Endodermal cell (in vitro differentiated cells): ENCODE results near the gene PSMG1. TPM values are rescaled to one million over a fixed set of nuclear protein-coding genes. Genes with fewer than 3 reads are reported as not detected.
A peak's percentile ranks its signal among the peaks of the same experiment; 100 is the strongest.

Experiments used
- DNase-seq: peaks from one replicate; pipeline ENCODE4 v3.0.0-alpha.2; 2017
- H3K27ac ChIP-seq: 2 replicates; pipeline ENCODE4 v1.5.1; 2013; ENCODE audit warnings: mild to moderate bottlenecking, low read depth, low read length, moderate library complexity
- H3K27me3 ChIP-seq: 2 replicates; pipeline ENCODE4 v1.6.1; 2013; ENCODE audit warnings: mild to moderate bottlenecking, low read length, moderate library complexity; ENCODE audit not compliant: insufficient read depth, control insufficient read depth, poor library complexity, severe bottlenecking
- H3K36me3 ChIP-seq: 2 replicates; pipeline ENCODE4 v1.7.0; 2013; ENCODE audit warnings: mild to moderate bottlenecking, low read length, moderate library complexity; ENCODE audit not compliant: control insufficient read depth, insufficient read depth
- H3K4me1 ChIP-seq: one replicate; pipeline ENCODE4 v1.7.0; 2013; ENCODE audit warnings: low read length; ENCODE audit not compliant: control insufficient read depth, insufficient read depth
- H3K4me3 ChIP-seq: 2 replicates; pipeline ENCODE4 v1.5.1; 2013; ENCODE audit warnings: mild to moderate bottlenecking, low read length, moderate library complexity
- H3K9ac ChIP-seq: 2 replicates; pipeline ENCODE4 v1.6.1; 2013; ENCODE audit warnings: mild to moderate bottlenecking, low read length, moderate library complexity; ENCODE audit not compliant: poor library complexity, severe bottlenecking; ENCODE audit errors: extremely low read depth
- H3K9me3 ChIP-seq: 2 replicates; pipeline ENCODE4 v1.6.1; 2013; ENCODE audit warnings: mild to moderate bottlenecking, low read length, moderate library complexity; ENCODE audit not compliant: control insufficient read depth
- H3K27ac Mint-ChIP-seq: 2 replicates; pipeline ENCODE4 v1.8.0; 2020; ENCODE audit warnings: mixed read lengths
- H3K27me3 Mint-ChIP-seq: 2 replicates; pipeline ENCODE4 v1.8.0; 2021; ENCODE audit warnings: mild to moderate bottlenecking, mixed read lengths; ENCODE audit not compliant: insufficient read depth
- H3K36me3 Mint-ChIP-seq: 2 replicates; pipeline ENCODE4 v1.8.0; 2020; ENCODE audit warnings: low read depth, mixed read lengths
- H3K4me1 Mint-ChIP-seq: 2 replicates; pipeline ENCODE4 v1.8.0; 2020; ENCODE audit warnings: mixed read lengths
- H3K4me3 Mint-ChIP-seq: 2 replicates; pipeline ENCODE4 v1.8.0; 2020; ENCODE audit warnings: mild to moderate bottlenecking, moderate library complexity, mixed read lengths
- H3K9me3 Mint-ChIP-seq: 2 replicates; pipeline ENCODE4 v1.8.0; 2020; ENCODE audit warnings: mild to moderate bottlenecking, mixed read lengths
- CTCF ChIP-seq: fragments of 200-600 bp; sonication (generic); conservative IDR thresholded peaks from 2 replicates; pipeline ENCODE4 v1.5.0; 2021; ENCODE audit warnings: antibody characterized with exemption, mild to moderate bottlenecking
- WGBS, 2 experiments: methylation state at CpG; one replicate each; pipeline versions ENCODE4 v1.1.5 to v1.1.7; 2013; ENCODE audit warnings: missing lambda C conversion rate in 2 of 2, mixed read lengths in 1 of 2; ENCODE audit not compliant: insufficient coverage in 1 of 2, insufficient read length in 1 of 2; 5-methylcytosine and 5-hydroxymethylcytosine counted together
- total RNA-seq, 2 donors: library from RNA; stranded (reverse); fragmentation: NEBNext Ultra II Directional in 1 of 2; extraction: Animal tissue kit (Norgen Biotek cat#: 25700) in 1 of 2; gene quantifications; 2 replicates in 1 of 2; 3 replicates in 1 of 2; pipeline ENCODE4 v1.2.1, GENCODE V29; 2021

The PSMG1 gene
- total RNA-seq, 2 donors from 2014 or later: 47.3 to 52.6 TPM

- WGBS, 2 experiments: 83 to 87% methylated on average over 2 of the region's 2 CpGs
- no peak for DNase-seq
- H3K4me3 Mint-ChIP-seq: no peak overlapping the region
These were observed 33.0 kb upstream of the PSMG1 start for GRCh38 chr21:39216290-39216689.

GRCh38 chr21:39215078-39215477 lies 31.8 kb upstream of the PSMG1 start:
- Mint-ChIP-seq H3K4me1 (peaks cover 18% of the 10 kb centered on the region), H3K27me3 (no peaks in the 10 kb centered on the region), H3K27ac (no peak overlapping the region), H3K4me3 (no peak overlapping the region), H3K36me3 (peaks cover 52% of the 10 kb centered on the region), H3K9me3 (no peaks in the 10 kb centered on the region)
- Histone ChIP-seq H3K4me3 (no peak overlapping the region), H3K4me1 (peaks cover 4% of the 10 kb centered on the region), H3K27me3 (no peaks in the 10 kb centered on the region), H3K9ac (no peak overlapping the region), H3K36me3 (peaks cover 80% of the 10 kb centered on the region), H3K27ac (no peak overlapping the region), H3K9me3 (no peaks in the 10 kb centered on the region)
- no peak for TF ChIP-seq CTCF
- DNase-seq: no peak
- WGBS, 2 experiments: 94 to 98% methylated on average over 4 to 7 of the region's 7 CpGs

More at GRCh38 chr21:39216290-39216689, 33.0 kb upstream of the PSMG1 start:
- H3K4me3 ChIP-seq: no peak overlapping the region
- H3K27ac ChIP-seq: no peak overlapping the region
- Mint-ChIP-seq H3K9me3 (no peaks in the 10 kb centered on the region), H3K4me1 (peaks cover 18% of the 10 kb centered on the region), H3K27ac (peak overlapping the region; percentile 69), H3K27me3 (no peaks in the 10 kb centered on the region), H3K36me3 (peaks cover 46% of the 10 kb centered on the region)
- no peaks in the 10 kb centered on the region for H3K9me3 ChIP-seq
- peaks cover 4% of the 10 kb centered on the region for H3K4me1 ChIP-seq
- peaks cover 72% of the 10 kb centered on the region for H3K36me3 ChIP-seq
- no peak overlapping the region for H3K9ac ChIP-seq
- no peak for TF ChIP-seq CTCF
- no peaks in the 10 kb centered on the region for H3K27me3 ChIP-seq

GRCh38 chr21:39209334-39209688 lies 26.1 kb upstream of the PSMG1 start:
- TF ChIP-seq CTCF: no peak
- no peaks in the 10 kb centered on the region for H3K4me1 ChIP-seq
- no peak for DNase-seq
- 93 to 100% methylated on average over 1 to 2 of the region's 2 CpGs for WGBS, 2 experiments
- H3K27ac Mint-ChIP-seq: no peak overlapping the region
- no peaks in the 10 kb centered on the region for H3K27me3 ChIP-seq
- H3K36me3 ChIP-seq: peaks cover 95% of the 10 kb centered on the region
- no peaks in the 10 kb centered on the region for H3K9me3 ChIP-seq
- H3K36me3 Mint-ChIP-seq: peaks cover 67% of the 10 kb centered on the region
- no peaks in the 10 kb centered on the region for H3K27me3 Mint-ChIP-seq
- no peak overlapping the region for H3K4me3 Mint-ChIP-seq
- H3K4me1 Mint-ChIP-seq: no peaks in the 10 kb centered on the region
- no peak overlapping the region for H3K27ac ChIP-seq
- H3K9ac ChIP-seq: no peak overlapping the region
- no peaks in the 10 kb centered on the region for H3K9me3 Mint-ChIP-seq
- no peak overlapping the region for H3K4me3 ChIP-seq
